Hepatocyte (in vitro differentiated cells): Measurements from ENCODE around the gene RALA. TPM values are rescaled to one million over a fixed set of nuclear protein-coding genes. Genes with fewer than 3 reads are reported as not detected.

Experiments
- DNase-seq: peaks from one replicate; pipeline ENCODE4 v3.0.0-alpha.2; 2016; ENCODE audit warnings: low spot score
- H2AFZ ChIP-seq: fragments of 200-600 bp; sonication (generic); 2 replicates; pipeline ENCODE4 v1.6.0; 2016; ENCODE audit warnings: antibody characterized with exemption, mild to moderate bottlenecking
- H3K27ac ChIP-seq: fragments of 200-600 bp; sonication (generic); 2 replicates; pipeline ENCODE4 v1.5.1; 2016; ENCODE audit warnings: mild to moderate bottlenecking
- H3K27me3 ChIP-seq: fragments of 200-600 bp; sonication (generic); 2 replicates; pipeline ENCODE4 v1.6.1; 2016
- H3K36me3 ChIP-seq: fragments of 200-600 bp; sonication (generic); replicated peaks from 2 replicates; pipeline ENCODE4 v1.5.1; 2016; ENCODE audit warnings: low read depth; ENCODE audit not compliant: insufficient read depth
- H3K4me1 ChIP-seq: fragments of 200-600 bp; sonication (generic); 2 replicates; pipeline ENCODE4 v1.5.1; 2016; ENCODE audit warnings: mild to moderate bottlenecking, moderate library complexity; ENCODE audit not compliant: insufficient read depth
- H3K4me2 ChIP-seq: fragments of 200-600 bp; sonication (generic); 2 replicates; pipeline ENCODE4 v1.6.0; 2016
- H3K4me3 ChIP-seq: fragments of 200-600 bp; sonication (generic); 2 replicates; pipeline ENCODE4 v1.5.1; 2016; ENCODE audit warnings: mild to moderate bottlenecking
- H3K79me2 ChIP-seq: fragments of 200-600 bp; sonication (generic); 2 replicates; pipeline ENCODE4 v1.6.0; 2017; ENCODE audit warnings: mild to moderate bottlenecking
- H3K9me2 ChIP-seq: fragments of 200-600 bp; sonication (generic); replicated peaks from 2 replicates; pipeline ENCODE4 v1.6.0; 2017; ENCODE audit warnings: mild to moderate bottlenecking; ENCODE audit not compliant: insufficient read depth
- H3K9me3 ChIP-seq: fragments of 200-600 bp; sonication (generic); 2 replicates; pipeline ENCODE4 v1.5.1; 2016; ENCODE audit warnings: low read depth, mild to moderate bottlenecking
- H4K20me1 ChIP-seq: fragments of 200-600 bp; sonication (generic); 2 replicates; pipeline ENCODE4 v1.6.0; 2016; ENCODE audit warnings: mild to moderate bottlenecking; ENCODE audit not compliant: insufficient read depth, poor library complexity, severe bottlenecking
- EZH2 ChIP-seq: fragments of 200-600 bp; sonication (generic); IDR thresholded peaks from 2 replicates; pipeline ENCODE4 v1.6.1; 2016; ENCODE audit warnings: antibody characterized with exemption, mild to moderate bottlenecking, borderline replicate concordance
- EZH2phosphoT487 ChIP-seq: fragments of 200-600 bp; sonication (generic); IDR thresholded peaks from one replicate; pipeline ENCODE4 v1.6.1; 2018; ENCODE audit warnings: antibody characterized with exemption, mild to moderate bottlenecking, low read depth, moderate library complexity; ENCODE audit not compliant: unreplicated experiment, severe bottlenecking
- WGBS: methylation state at CpG from one replicate; pipeline ENCODE4 v1.1.6; 2016; ENCODE audit warnings: low lambda C conversion rate; ENCODE audit errors: missing lambda C conversion rate; 5-methylcytosine and 5-hydroxymethylcytosine counted together
- polyA plus RNA-seq: library from polyadenylated mRNA; unstranded; fragments of >200 nt; fragmentation: Nextera tagmentation; extraction: Ambion mirVana; gene quantifications from 2 replicates; pipeline ENCODE4 v1.2.1, GENCODE V29; 2016
- total RNA-seq: library from RNA; depleted of rRNA; stranded (reverse); fragments of >200 nt; gene quantifications from 2 replicates; pipeline ENCODE4 v1.2.3, GENCODE V29; 2014
- TF ChIP-seq, protein P1 (sequence below): fragments of 200-600 bp; sonication (generic); IDR thresholded peaks from 2 replicates; pipeline ENCODE4 v1.5.1; 2016; ENCODE audit warnings: antibody characterized with exemption, mild to moderate bottlenecking; ENCODE audit not compliant: poor library complexity

Gene RALA
- total and polyA plus RNA-seq, 2 experiments from 2014 or later = 25.5 to 42.8 TPM

DNA sequence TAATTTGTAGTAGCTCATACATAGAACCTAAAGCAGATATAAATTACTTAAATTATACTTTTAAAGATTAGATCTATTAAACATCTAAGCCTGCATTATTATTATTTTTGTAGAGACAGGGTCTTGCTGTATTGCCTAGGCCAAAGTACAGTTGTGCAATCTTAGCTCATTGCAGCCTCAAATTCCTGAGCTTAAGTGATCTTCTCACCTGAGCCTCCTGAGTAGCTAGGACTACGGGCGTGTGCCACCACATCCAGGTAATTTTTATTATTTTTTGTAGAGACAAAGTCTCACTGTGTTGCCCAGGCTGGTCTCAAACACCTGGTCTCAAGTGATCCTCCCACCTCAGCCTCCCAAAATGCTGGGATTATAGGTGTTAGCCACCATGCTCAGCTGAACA, 46.7 kb downstream of the RALA start:
- H3K79me2 ChIP-seq = peaks cover 80% of the 10 kb centered on the region
- H4K20me1 ChIP-seq = peaks cover 5% of the 10 kb centered on the region
- H3K4me3 ChIP-seq = no peak overlapping the region
- WGBS = 91% methylated on average over 2 of the region's 2 CpGs
- no peak overlapping the region for H3K27ac ChIP-seq
- H3K4me1 ChIP-seq = no peaks in the 10 kb centered on the region
- H3K4me2 ChIP-seq = no peak overlapping the region
- no peaks in the 10 kb centered on the region for H3K36me3 ChIP-seq
- no peaks in the 10 kb centered on the region for H3K27me3 ChIP-seq
- DNase-seq = no peak
- H2AFZ ChIP-seq = no peak overlapping the region
- no peaks in the 10 kb centered on the region for H3K9me3 ChIP-seq
- no peaks in the 10 kb centered on the region for H3K9me2 ChIP-seq
- TF ChIP-seq EZH2phosphoT487 (no peak), EZH2 (no peak)
- TF ChIP-seq, protein P1, sequence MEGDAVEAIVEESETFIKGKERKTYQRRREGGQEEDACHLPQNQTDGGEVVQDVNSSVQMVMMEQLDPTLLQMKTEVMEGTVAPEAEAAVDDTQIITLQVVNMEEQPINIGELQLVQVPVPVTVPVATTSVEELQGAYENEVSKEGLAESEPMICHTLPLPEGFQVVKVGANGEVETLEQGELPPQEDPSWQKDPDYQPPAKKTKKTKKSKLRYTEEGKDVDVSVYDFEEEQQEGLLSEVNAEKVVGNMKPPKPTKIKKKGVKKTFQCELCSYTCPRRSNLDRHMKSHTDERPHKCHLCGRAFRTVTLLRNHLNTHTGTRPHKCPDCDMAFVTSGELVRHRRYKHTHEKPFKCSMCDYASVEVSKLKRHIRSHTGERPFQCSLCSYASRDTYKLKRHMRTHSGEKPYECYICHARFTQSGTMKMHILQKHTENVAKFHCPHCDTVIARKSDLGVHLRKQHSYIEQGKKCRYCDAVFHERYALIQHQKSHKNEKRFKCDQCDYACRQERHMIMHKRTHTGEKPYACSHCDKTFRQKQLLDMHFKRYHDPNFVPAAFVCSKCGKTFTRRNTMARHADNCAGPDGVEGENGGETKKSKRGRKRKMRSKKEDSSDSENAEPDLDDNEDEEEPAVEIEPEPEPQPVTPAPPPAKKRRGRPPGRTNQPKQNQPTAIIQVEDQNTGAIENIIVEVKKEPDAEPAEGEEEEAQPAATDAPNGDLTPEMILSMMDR = no peak

DNA sequence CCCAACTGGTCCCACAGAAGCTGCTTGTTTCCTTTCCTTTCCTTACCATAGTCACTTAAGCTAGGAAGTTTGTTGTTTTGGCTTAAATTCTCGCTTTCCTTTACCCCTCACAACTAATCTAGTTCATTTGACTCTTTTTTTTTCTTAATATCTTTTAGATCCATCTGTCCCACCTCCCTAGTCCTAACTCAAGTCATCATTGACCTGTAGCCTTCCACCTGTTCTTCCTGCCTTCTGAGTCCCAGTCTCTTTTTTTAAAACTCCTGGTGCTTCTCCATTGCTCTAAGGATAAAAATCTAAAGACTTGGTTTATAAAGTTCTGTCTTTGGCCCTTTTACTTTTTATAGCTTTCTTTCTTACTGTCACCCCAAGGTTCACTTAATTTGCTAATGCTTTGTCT, 47.6 kb downstream of the RALA start:
- H3K9me3 ChIP-seq = no peaks in the 10 kb centered on the region
- H3K4me1 ChIP-seq = no peaks in the 10 kb centered on the region
- no peaks in the 10 kb centered on the region for H3K9me2 ChIP-seq
- H3K4me2 ChIP-seq = no peak overlapping the region
- H4K20me1 ChIP-seq = peaks cover 5% of the 10 kb centered on the region
- H3K27ac ChIP-seq = no peak overlapping the region
- DNase-seq = no peak
- H2AFZ ChIP-seq = no peak overlapping the region
- no peak overlapping the region for H3K4me3 ChIP-seq
- peaks cover 80% of the 10 kb centered on the region for H3K79me2 ChIP-seq
- 59% methylated on average over 1 of the region's 1 CpG for WGBS
- TF ChIP-seq EZH2phosphoT487 (no peak), EZH2 (no peak)
- TF ChIP-seq, protein P1 = no peak
- H3K27me3 ChIP-seq = no peaks in the 10 kb centered on the region
- no peaks in the 10 kb centered on the region for H3K36me3 ChIP-seq

DNA sequence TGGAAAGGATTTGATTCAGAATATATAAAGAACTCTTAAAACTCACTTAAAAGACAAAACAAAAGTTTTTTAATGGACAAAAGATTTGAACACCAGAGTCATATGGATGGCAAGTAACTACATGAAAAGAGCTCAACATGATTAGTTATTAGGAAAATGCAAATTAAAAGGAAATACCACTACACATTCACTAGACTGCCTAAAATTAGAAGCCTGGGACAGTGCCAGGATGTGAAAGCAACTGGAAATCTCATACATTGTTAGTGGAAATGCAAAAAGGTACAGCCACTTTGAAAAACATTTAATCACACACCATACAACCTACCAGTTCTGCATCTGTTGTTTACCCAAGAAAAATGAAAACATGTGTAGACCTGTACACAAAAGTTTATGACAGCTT, 48.8 kb downstream of the RALA start:
- no peak overlapping the region for H2AFZ ChIP-seq
- no peaks in the 10 kb centered on the region for H3K27me3 ChIP-seq
- no peak overlapping the region for H3K27ac ChIP-seq
- H3K9me3 ChIP-seq = no peaks in the 10 kb centered on the region
- no peak overlapping the region for H3K4me3 ChIP-seq
- H3K79me2 ChIP-seq = peaks cover 79% of the 10 kb centered on the region
- TF ChIP-seq EZH2 = no peak
- TF ChIP-seq EZH2phosphoT487 = no peak
- TF ChIP-seq, protein P1 = no peak
- no peaks in the 10 kb centered on the region for H3K9me2 ChIP-seq
- no peaks in the 10 kb centered on the region for H3K36me3 ChIP-seq
- no peak for DNase-seq
- no peak overlapping the region for H3K4me2 ChIP-seq
- peaks cover 5% of the 10 kb centered on the region for H4K20me1 ChIP-seq
- H3K4me1 ChIP-seq = no peaks in the 10 kb centered on the region

DNA sequence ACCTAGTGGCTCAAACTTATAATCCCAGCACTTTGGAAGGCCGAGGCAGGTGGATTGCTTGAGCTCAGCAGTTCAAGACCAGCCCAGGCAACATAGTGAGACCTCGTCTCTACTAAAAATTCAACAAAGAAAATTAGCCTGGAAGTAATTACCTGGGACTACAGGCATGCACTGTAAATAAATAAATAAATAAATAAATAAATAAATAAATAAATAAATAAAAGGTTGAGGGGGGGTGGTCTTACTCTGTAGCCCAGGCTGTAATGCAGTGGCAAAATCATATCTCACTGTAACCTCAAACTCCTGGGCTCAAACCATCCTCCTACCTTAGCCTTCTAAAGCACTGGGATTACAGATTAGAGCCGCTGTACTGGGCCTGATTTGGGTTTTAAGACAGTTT, 50.5 kb downstream of the RALA start:
- Histone ChIP-seq H3K27ac (no peak overlapping the region), H4K20me1 (peaks cover 5% of the 10 kb centered on the region), H3K27me3 (no peaks in the 10 kb centered on the region), H2AFZ (no peak overlapping the region), H3K4me3 (no peak overlapping the region), H3K9me2 (no peaks in the 10 kb centered on the region), H3K4me2 (no peak overlapping the region), H3K9me3 (no peaks in the 10 kb centered on the region), H3K36me3 (no peaks in the 10 kb centered on the region), H3K79me2 (peaks cover 83% of the 10 kb centered on the region), H3K4me1 (no peaks in the 10 kb centered on the region)
- TF ChIP-seq EZH2 (no peak), EZH2phosphoT487 (no peak)
- TF ChIP-seq, protein P1 = no peak
- 97% methylated on average over 3 of the region's 3 CpGs for WGBS
- DNase-seq = no peak
